GM18498 (cell line): ENCODE data around the gene KRT14.
"Not testable (repeated sequence)": the region's sequence is repeated elsewhere in the genome, so short reads cannot be mapped to it uniquely, and the experiment has no call there.

Experiments used
- ATAC-seq: cut with Tn5 transposase; IDR thresholded peaks from one replicate; pipeline ENCODE4 v1.9.1; 2021; ENCODE audit warnings: mild to moderate bottlenecking, moderate library complexity; ENCODE audit not compliant: unreplicated experiment

Gene KRT14

DNA sequence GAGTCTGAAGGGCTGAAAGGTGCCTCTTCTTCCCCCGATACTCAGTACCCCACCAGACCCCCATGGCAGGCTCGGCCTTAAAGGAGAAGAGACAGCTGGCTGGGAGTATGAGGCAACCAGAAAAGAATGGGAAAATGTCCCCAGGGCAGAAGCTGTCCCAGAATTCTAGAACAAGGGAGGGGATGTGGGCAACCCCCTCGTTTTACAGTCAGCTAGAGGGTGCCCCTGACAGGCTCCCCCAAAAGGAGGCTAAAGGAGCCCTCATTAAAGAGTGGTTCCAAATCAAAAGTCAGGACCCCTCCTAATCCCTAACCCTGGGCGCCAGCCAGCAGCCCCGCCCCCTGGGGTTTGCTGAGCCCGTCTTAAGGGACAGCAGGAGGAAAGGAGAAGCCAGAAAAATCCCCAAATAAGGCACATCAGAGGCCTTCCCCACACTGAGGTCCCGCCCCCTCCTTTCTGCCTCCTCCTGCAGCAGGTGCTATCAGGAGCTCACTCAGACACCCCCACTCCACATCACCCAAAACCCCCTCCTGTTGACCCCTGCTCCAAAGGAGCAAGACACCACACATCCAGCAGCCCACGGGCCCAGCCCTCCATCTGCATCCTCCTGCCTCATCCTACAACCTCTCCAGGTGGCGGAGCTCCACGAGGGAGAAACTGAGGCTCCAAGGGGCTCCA lies 36.6 kb upstream of the KRT14 start:
- not testable (repeated sequence) for ATAC-seq

DNA sequence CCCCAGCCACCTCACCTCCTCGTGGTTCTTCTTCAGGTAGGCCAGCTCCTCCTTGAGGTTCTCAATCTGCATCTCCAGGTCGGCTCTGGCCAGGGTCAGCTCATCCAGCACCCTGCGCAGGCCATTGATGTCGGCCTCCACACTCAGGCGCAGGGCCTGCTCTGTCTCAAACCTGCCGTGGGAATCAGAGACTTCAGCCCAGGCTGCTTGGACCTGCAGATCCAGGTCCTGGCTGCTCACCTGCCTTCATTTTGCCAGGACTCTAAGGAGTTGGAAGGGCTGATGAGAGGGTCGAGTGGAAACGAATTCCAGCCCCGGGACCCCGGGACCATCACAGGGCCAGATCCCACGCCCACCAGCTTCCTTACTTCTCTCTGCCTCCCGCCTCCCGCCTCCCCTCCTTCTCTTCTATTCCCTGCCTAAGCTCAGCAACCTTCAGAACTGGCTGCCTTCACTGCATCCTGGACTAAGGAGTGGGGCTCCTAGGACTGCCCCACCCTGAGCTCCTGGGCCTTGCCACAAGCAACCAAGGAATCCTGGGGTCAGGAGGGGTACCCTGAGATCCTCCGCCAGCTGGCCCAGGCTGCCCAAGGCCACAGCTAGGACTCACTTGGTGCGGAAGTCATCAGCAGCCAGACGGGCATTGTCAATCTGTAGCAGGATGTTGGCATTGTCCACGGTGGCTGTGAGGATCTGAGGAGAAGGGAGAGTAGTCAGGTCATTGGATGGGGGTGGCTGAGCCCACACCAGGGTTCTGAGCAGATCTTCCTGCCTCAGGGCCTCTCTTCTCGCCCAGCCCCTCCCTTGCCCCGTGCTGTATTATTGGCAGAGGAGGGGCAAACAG lies 35.9 kb upstream of the KRT14 start:
- ATAC-seq, result not testable (repeated sequence)

DNA sequence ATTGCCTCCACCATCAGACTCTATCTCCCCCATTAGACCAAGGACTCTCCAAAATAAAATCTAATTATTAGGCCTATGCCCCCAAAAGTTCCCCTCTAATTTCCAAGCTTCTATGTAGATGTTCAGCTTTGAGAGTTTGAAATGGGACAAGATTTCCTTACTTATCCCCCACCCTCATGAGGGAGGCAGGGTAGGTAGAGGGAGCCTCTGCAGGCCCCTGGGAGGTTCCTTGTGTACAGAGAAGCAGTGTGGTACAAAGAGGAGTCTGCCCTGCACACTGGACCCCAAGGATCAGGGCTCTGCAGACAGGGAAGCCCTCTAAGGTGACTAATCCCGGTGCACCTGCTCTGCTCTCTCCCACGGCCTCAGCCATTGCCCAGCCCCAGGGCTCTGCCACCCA lies 35.2 kb upstream of the KRT14 start:
- no peak for ATAC-seq

GRCh38 chr17:41621435-41621817 lies 34.7 kb upstream of the KRT14 start:
- not testable (repeated sequence) for ATAC-seq

- ATAC-seq, result no peak
Measured at GRCh38 chr17:41620583-41621434, 34.1 kb upstream of the KRT14 start.

DNA sequence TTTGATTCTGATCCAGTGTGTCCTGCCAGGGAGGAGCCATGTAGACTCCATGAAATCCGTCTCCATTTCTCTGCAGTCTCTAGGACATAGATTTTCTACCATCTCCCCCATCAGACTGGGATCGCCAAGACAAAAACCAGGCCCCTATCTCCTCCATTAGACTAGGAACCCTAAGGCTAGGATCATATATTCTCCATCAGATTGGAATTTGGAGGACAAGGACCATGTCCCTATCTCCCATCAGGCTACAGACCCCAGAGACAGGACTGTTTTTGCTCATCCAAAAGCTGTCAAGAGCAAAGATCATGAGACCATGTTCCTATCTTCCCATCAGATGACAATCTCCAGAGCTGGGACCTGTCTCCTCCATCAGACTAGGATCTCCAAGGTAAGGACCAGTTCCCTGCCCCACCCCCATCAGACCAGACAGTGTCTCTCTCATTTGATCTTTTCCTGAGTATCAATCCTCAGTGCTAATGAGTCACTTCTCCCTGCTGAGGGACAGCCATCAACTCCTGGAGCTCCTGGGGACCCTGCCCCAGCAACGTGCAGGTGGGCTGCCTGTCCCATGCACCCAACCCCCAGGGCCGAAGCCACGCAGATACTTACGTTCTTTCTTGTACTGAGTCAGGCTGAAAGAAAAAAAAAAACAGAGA lies 33.4 kb upstream of the KRT14 start:
- not testable (repeated sequence) for ATAC-seq

DNA sequence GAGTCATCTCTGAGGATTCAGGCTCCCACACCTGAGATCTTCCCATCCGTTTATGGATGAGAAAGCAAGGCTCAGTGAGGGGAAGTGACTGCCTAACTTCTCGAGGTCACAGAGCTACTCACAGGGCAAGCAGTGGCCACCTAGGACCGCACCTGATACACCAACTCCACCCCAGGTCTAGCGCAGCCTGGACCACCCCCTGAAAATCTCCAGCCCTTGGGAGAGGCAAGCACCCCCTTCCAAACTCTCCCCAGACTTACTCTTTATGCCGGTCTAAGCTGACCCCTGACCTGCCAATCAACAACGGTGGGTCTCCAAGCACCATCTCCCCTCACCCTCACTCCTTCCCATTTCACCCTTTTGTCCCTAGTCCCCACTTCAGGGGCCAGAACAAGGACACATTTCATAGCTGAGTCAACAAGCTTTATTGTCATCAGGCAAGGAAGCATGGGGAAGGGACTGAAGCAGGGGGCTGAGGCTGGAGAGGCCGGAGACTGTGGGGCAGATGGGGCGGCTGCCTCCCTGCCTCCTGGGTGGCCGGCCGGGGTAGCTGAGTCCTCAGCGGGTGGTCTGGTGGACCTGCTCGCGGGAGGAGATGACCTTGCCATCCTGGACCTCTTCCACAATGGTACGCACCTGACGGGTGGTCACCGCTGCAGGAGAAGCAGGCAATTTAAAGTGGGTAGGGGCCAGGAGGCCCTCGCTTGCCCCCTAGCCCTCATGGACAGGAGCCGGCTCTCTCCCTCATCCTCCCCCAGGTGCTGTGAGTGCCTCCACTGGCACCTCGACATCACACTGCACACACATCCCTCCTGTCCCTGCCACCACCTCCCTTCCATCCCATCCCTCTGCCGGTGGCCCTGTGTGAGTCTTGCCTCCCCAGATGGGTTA lies 32.6 kb upstream of the KRT14 start:
- ATAC-seq, result no peak

DNA sequence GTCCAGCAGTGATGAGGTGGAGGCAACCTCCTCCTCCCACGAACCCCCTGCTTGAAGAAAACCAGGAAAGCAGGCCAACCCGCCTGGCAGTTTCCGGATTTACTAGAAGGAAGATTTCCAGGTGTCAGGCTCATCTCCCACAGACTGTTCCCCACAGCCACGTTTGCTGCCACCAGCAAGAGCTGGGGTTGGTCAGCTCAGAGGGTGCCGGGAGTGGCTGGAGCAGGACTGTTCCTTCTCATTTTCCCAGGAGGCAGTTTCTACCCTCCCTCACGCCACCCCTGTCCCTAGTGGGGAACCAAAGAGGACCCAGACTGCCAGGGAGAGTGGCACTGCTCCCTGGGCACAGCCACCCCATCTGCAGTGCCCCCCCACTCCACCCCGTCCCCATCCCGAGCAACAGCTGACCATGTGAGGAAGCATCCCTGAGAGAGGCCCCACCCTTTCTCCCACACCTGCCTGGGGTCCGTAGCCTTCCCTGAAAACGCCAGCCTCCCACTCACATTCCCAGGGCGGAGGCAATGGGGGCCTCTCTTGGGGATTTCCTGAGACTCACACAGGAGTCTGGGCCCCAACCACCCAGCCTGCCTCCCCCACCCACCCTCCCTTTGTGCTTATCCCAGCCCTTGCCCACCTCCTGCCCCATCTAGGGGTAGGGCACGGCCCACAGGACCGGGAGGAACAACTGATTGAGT lies 31.8 kb upstream of the KRT14 start:
- no peak for ATAC-seq

DNA sequence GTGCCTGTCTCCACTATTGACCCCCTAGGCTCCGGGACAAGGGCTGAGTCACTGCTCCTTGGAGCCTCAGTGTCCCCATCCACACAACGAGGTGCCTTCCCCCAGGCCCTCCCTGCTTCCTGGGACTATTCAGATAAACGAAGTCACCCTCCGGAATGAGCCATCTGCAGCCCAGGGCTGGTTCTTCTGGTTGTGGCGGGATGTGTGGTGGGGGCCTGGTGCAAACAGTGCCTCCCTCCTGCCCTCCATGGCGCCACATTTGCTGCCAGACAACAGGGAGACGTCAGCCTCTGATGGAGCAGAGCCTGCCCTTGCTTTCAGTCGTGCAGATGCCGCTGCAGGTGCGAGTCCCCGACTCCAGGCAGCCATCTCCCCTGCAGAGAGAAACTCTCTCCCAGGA lies 31.0 kb upstream of the KRT14 start:
- ATAC-seq, result no peak

GRCh38 chr17:41617136-41617535 lies 30.4 kb upstream of the KRT14 start:
- ATAC-seq, result no peak

DNA sequence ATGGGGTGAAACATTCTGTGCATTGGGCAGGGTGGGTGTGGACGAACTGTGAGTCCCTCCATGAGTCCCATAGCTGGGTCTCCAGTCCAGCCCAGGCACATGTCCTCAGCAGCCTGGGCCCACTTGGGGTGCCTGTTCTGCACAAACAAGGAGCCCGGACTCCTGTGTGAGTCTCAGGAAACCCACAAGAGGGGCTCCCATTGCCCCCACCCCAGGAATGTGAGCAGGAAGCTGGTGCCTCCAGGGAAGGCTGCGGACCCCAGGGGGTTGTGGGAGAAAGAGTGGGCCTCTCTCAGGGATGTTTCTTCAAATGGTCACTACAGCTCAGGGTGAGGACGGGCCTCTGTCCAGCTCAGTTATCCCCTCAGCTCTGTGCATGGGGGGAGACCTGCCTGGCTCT lies 29.8 kb upstream of the KRT14 start:
- not testable (repeated sequence) for ATAC-seq

DNA sequence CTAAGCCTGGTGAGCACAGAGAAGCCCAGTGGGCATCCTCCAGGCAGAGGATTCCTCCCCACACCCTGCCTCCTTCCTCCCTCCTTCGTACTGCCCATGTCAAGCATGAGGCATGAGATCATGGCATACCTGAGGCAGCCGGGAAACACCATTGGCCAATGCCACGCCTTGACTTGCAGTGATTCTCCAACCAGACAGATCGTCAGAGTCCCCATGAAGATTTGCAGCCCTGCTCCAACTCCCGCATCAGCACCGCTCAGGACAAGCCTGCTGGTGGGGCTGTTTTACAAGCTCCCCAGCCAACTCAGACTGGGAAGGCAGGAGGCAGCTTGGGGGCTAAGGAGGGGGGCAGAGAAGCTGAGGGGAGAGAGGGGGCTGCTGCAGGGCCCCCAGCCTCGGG lies 28.8 kb upstream of the KRT14 start:
- ATAC-seq, result no peak

DNA sequence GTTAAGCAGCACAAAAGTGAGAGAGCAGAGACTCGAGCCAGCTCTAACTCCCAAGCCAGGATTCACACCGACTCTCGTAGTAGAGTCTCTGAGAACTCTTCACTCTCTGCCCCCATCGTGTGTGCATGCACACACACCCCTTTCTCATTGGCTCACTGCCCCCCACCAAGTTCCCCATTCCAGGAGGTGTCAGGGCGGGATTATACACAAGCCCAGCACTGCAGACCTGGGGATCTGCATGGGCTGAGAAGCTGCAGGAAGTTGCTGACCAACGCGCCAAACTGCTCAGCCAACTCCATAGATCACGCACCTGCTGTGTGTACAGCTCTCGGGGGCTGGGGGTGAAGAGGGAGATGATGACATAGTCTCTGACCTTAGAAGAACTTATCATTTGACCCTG lies 28.1 kb upstream of the KRT14 start:
- not testable (repeated sequence) for ATAC-seq

GRCh38 chr17:41614098-41614497 lies 27.4 kb upstream of the KRT14 start:
- ATAC-seq, result no peak

DNA sequence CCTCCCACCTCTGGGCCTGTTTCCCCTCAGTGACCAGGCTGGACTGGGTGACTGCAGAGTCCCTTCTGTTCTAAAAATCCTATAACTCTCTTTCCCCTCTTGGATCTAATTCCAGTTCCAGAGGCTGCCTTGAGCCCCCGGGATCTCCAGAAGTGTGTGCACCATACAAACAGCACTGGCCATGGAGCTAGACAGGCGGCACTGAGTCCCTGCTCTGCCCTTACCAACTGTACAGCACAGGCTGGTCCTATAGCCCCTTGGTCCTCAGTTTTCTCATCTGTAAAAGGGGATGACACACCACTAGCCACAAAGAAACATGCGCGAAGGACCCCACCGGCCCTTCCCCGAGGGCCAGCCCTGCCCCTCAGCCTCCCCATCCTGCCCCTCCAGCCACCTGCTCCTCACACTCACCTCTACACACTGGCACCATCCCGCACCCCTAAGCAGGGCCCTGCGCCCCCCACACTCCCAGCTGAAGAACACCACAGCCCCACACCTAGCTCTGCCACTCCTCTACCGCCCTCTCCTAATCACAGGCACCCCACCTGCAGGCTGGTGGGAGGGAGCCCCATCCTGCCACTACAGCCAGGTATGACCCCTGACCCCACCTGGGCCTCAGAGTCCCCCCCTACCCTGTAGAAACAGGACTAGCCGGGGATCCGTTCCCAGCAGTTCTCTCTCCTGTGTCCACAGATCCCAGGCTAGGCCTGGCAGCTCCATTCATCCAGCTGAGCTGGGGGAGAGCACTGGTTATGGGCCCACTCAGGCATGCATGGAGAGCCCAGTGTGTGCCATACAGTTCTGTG lies 26.8 kb upstream of the KRT14 start:
- no peak for ATAC-seq

- ATAC-seq, result not testable (repeated sequence)
Measured at GRCh38 chr17:41612376-41613160, 25.9 kb upstream of the KRT14 start, which contains the start of gene KRT16. KRT16 (minus strand) TSS chr17:41612767; CDS start chr17:41612688, 79 bp downstream.

DNA sequence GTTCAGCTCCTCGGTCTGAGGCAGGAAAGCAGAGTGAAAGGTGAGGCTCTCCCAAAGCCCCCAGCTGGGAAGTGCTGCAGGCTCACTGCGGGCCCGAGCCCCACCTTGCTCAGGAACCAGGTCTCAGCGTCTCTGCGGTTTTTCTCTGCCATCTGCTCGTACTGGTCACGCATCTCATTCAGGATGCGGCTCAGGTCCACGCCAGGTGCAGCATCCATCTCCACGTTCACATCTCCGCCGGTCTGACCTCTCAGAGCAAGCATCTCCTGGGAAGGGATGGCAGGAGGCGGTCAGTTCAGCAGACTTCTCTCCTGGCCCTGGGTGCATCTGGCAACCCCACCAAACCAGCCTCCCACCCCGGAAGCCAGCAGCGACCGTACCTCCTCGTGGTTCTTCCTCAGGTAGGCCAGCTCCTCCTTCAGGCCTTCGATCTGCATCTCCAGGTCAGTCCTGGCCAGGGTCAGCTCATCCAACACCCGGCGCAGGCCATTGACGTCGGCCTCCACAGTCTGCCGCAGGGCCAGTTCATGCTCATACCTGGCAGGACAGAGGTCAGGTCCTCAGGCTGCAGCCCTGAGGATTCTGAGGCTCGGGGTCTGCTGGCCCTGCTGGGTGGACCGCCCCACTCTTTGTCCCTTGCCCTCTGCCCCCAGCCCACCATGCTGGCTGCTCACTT lies 24.4 kb upstream of the KRT14 start:
- ATAC-seq, result no peak
